NCI-H1105 treated with DMSO at 0.1 percent for 48 hours (cell line): ENCODE results near the gene USP2.

ENCODE experiments used
- DNase-seq: peaks from one replicate; lab custom pipeline; 2025; lab: John Stamatoyannopoulos, UW

The USP2 gene

DNA sequence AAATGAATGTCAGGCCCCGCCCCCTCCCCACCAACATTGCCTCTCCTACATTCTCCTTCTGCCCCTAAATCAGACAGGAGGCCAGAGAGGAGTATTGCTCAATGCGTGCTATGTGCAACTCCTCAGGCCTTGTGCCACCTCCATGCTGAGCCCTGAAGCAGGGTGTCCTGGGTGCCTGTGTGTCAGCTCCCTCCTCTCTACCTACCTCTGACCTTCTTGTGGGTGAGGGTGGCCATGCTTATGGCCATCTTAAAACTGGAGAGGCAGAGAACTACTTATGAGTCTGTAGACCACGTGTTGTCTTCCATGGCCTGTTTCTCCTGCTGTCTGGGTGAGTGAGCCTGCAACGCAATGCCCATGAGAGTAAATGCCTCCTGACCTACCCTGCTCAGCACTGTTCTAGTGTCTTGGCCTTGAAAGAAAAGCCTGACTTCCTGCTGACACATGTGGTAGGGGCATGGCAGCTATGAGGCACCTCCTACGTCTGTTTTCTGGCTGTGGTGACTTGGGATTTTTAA, 75.1 kb downstream of the USP2 start:
- no peak for DNase-seq

DNA sequence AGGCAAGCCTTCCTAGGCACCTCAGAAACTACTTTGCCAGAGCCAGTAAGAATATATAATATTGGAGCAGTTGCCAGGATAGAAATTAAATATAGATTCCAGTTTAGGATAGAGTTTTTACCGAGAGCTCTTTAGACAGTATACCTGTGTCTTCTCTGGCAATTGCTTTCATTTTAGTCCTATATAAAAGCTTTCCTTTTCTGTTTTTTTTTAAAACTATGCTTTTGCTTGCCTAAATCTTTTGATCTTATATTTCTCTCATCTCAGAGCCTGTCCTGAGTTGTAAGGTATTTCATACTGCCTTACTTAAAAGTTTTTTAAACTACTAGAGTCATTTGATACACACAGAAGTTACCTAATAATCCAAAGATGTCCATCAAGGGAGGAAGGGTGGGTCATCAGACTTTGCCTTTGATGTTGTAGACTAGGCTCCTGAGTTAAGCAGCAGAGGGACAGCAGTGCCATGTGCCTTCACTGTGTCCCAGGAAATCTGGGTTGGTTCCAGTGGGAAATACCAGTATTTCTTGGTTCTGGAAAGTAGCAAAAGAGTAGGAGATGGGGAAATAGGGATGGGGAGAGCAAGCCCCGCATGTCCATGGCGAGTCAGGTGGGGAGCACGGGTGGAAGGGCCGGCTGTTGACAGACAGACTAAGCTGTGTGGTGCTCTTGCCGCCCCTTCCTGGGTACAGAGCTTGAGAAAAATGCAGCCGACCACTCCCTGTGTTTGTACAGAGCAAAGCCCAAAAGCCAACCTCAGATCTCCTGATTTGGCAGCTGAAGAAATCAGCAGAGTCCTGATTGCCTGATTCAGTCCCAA, 75.7 kb downstream of the USP2 start:
- DNase-seq: no peak
